Mucosa of rectum (tissue), 2 donors: ENCODE measurements around the gene COPB1.

Source experiments
- H3K27ac ChIP-seq, 2 donors: one replicate each; pipeline ENCODE4 v1.7.0; 2013; ENCODE audit warnings: inconsistent platforms in 2 of 2, low read depth in 2 of 2, low read length in 2 of 2
- H3K27me3 ChIP-seq, 2 donors: one replicate each; pipeline ENCODE4 v1.7.0; 2013; ENCODE audit warnings: low read length in 2 of 2; ENCODE audit not compliant: control insufficient read depth in 2 of 2, insufficient read depth in 2 of 2
- H3K36me3 ChIP-seq, 2 donors: one replicate each; pipeline ENCODE4 v1.7.0; 2013; ENCODE audit warnings: low read length in 2 of 2; ENCODE audit not compliant: control insufficient read depth in 2 of 2, insufficient read depth in 2 of 2
- H3K4me1 ChIP-seq, 2 donors: one replicate each; pipeline ENCODE4 v1.7.0; 2013; ENCODE audit warnings: low read length in 2 of 2, mild to moderate bottlenecking in 1 of 2; ENCODE audit not compliant: control insufficient read depth in 2 of 2, insufficient read depth in 2 of 2
- H3K4me3 ChIP-seq, 2 donors: one replicate each; pipeline ENCODE4 v1.7.0; 2013; ENCODE audit warnings: low read length in 2 of 2
- H3K9ac ChIP-seq, 2 donors: one replicate each; pipeline ENCODE4 v1.7.0; 2013; ENCODE audit warnings: low read length in 2 of 2, low read depth in 1 of 2, mild to moderate bottlenecking in 1 of 2
- H3K9me3 ChIP-seq, 2 donors: one replicate each; pipeline ENCODE4 v1.7.0; 2013; ENCODE audit warnings: low read length in 2 of 2; ENCODE audit not compliant: control insufficient read depth in 2 of 2
- donor health status: healthy.
- donor health status: Normal muscosa, but diverticular disease.

The COPB1 gene

GRCh38 chr11:14417186-14417585, 82.4 kb downstream of the COPB1 start:
- Histone ChIP-seq H3K4me3 (no peak overlapping the region), H3K27ac (no peak overlapping the region), H3K9me3 (no peaks in the 10 kb centered on the region), H3K4me1 (no peaks in the 10 kb centered on the region), H3K36me3 (no peaks in the 10 kb centered on the region), H3K9ac (no peak overlapping the region), H3K27me3 (no peaks in the 10 kb centered on the region)

GRCh38 chr11:14414470-14415461, 84.8 kb downstream of the COPB1 start:
- Histone ChIP-seq H3K9me3 (no peaks in the 10 kb centered on the region), H3K4me3 (no peak overlapping the region), H3K9ac (no peak overlapping the region), H3K36me3 (no peaks in the 10 kb centered on the region), H3K27ac (no peak overlapping the region), H3K4me1 (peaks cover 0 to under 1% of the 10 kb centered on the region in 2 donors), H3K27me3 (no peaks in the 10 kb centered on the region)

GRCh38 chr11:14413307-14414069, 86.1 kb downstream of the COPB1 start:
- H3K9ac ChIP-seq, result no peak overlapping the region
- H3K27me3 ChIP-seq, result no peaks in the 10 kb centered on the region
- H3K9me3 ChIP-seq, result no peaks in the 10 kb centered on the region
- no peak overlapping the region for H3K27ac ChIP-seq
- H3K36me3 ChIP-seq, result no peaks in the 10 kb centered on the region
- H3K4me3 ChIP-seq, result no peak overlapping the region
- H3K4me1 ChIP-seq, result peaks cover 0 to 4% of the 10 kb centered on the region in 2 donors

- Histone ChIP-seq H3K9ac (no peak overlapping the region), H3K9me3 (no peaks in the 10 kb centered on the region), H3K4me1 (peaks cover 0 to 4% of the 10 kb centered on the region in 2 donors), H3K36me3 (no peaks in the 10 kb centered on the region), H3K27ac (no peak overlapping the region), H3K4me3 (no peak overlapping the region), H3K27me3 (no peaks in the 10 kb centered on the region)
Measured at GRCh38 chr11:14411818-14412217, 87.8 kb downstream of the COPB1 start.

- Histone ChIP-seq H3K27ac (no peak overlapping the region), H3K4me3 (no peak overlapping the region), H3K9ac (no peak overlapping the region), H3K9me3 (no peaks in the 10 kb centered on the region), H3K27me3 (no peaks in the 10 kb centered on the region), H3K4me1 (peaks cover 0 to 4% of the 10 kb centered on the region in 2 donors), H3K36me3 (no peaks in the 10 kb centered on the region)
Measured at GRCh38 chr11:14409891-14410290, 89.7 kb downstream of the COPB1 start.

- H3K27ac ChIP-seq, result no peak overlapping the region
- no peaks in the 10 kb centered on the region for H3K9me3 ChIP-seq
- no peaks in the 10 kb centered on the region for H3K36me3 ChIP-seq
- no peak overlapping the region for H3K9ac ChIP-seq
- H3K4me3 ChIP-seq, result no peak overlapping the region
- H3K4me1 ChIP-seq, result peaks cover 0 to 4% of the 10 kb centered on the region in 2 donors
- no peaks in the 10 kb centered on the region for H3K27me3 ChIP-seq
Measured at GRCh38 chr11:14408612-14409011, 91.0 kb downstream of the COPB1 start.
